Activated CD8-positive, alpha-beta memory T cell treated with anti-CD3 and anti-CD28 coated beads, Interleukin-2, amount 50 U/mL, for 1 hour (primary cell): ENCODE results near the gene RPTN.
"Not testable (repeated sequence)": the region's sequence is repeated elsewhere in the genome, so short reads cannot be mapped to it uniquely, and the experiment has no call there.

Experiments used
- DNase-seq: peaks from one replicate; pipeline ENCODE4 v3.0.0-alpha.2; 2020; ENCODE audit errors: extremely low read depth

The RPTN gene

DNA sequence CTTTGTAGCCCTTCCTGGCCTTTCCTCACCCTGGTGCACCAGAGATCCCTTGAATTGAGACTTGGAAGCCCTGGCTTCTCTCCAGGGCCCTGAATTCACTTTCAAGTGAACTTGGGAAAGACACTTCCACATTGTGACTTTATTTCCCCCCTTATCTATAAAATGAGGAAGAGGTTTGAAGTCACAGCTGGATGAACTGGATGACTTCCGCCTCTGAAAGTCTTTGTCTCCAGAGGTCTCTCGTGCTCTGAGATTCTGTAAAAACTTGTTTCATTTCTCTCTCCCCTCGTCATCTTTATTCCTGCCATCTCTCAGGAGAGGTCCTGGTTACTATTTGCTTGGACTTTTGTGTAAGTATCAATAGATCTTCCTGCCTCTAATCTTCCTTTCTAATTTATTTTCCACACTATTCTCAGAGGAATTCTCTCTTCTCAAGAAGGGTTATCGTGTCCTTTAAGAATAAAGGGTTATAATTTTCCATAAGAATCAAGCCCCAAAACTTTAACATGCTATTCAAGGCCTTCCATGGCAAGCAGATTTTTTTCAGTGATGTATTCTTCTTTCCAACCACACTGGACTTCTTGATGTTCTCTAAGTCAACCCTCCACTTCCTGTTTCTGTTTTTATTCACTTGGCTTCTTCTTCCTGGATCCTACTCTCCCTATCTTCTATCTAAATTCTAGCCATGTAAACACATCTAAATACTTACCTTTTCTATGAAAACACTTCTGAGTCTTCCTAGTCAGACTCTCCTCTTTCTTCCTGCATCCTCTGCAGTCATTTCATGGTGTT lies 6.5 kb upstream of the RPTN start:
- DNase-seq = no peak

DNA sequence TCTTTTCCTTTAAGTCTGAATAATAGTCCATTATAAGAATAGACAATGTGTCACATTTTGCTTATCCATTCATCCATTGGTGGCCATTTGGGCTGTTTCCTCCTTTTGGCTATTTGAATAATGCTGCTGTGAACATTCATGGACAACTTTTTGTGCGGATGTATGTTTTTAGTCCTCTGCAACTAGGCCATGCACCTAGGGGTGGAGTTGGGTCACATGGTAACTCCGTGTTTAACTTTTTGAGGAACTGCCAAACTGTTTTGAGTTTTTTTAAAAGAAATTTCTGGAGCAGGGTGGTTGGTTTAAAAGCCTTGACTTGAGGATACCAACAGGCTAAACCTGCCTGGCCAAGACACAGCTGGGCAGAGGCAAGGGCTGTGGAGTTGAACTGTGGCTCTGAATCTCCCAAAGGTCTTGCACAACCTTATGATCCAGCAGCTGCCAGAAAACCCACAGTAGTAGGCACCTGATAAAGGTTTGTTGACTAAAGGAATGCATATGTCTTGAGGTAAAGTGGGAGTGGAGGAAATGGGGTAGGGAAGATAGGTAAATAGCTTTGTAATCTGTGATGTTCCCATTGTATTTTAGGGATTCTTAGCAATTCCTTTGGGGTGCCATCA lies 5.6 kb upstream of the RPTN start:
- no peak for DNase-seq

DNA sequence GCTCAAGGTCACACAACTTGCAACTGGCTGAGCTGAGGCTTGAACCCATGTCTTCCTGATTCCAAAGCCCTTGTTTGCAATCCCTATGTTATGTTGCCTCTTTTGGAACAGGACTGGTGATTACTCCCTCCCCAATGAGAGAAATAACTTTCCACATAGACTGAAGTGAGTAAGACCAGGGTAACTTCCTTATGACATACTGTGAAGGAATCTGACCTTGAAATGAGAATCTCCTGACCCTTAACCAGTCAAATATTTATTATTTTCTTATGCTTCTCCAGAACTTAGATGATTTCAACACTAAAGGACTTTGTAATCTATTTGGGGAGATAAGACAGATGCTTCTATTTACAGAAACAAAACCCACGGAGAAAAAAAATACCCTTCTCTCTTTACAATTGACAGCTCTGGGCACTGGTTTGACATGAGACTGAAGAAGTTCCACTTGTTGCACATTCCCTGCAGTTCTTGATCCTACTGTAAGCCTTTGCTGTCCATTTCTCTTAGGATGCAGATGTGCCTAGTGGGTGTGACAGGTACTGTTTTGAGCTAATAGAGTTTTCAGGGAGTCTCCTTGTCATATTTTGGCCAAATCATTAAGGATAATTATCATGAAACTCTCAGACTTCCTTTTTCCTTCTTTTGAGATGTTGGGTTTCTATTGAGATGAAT lies 3.9 kb upstream of the RPTN start:
- DNase-seq = no peak

DNA sequence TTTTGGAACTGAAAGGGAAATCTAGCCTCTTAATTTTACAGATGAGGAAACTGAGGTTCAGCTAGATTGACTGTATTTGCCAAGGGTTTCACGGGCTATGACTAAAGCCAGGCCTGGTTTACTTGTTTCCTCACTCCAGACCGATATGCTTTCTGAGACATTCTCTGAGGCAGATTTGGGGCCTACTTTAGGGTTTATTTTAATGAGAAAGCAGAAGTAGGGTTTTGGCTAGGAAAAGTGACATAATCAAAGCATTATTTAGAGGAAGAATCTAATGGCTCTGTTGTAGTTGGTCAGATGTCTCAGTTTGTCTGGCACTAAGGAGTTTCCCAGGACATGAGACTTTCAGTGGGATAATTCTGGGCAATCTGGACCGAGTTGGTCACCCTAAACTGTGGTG lies 1.5 kb upstream of the RPTN start:
- no peak for DNase-seq

GRCh38 chr1:152153996-152154395 lies 5.0 kb downstream of the RPTN start:
- DNase-seq = no peak

DNA sequence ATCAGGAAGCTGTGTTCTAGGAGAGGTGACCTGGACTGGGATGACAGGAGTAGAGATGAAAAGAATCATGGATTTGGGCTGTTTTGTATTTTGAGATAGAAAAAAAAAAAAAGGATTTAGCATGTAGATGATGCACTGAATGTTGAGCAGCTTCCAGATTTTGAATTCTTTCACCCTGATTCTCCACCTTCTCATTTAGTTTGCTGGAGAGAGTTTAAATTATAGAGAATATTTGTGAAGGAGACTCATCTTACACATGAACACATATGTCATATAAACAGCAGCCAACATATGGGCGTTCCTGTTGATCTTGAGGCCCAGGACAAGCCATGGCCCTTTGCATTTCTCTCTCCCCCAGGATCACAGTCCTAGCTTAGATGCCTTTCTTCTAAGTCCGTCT lies 7.4 kb downstream of the RPTN start:
- no peak for DNase-seq

GRCh38 chr1:152148981-152149380 lies 10.0 kb downstream of the RPTN start:
- no peak for DNase-seq

DNA sequence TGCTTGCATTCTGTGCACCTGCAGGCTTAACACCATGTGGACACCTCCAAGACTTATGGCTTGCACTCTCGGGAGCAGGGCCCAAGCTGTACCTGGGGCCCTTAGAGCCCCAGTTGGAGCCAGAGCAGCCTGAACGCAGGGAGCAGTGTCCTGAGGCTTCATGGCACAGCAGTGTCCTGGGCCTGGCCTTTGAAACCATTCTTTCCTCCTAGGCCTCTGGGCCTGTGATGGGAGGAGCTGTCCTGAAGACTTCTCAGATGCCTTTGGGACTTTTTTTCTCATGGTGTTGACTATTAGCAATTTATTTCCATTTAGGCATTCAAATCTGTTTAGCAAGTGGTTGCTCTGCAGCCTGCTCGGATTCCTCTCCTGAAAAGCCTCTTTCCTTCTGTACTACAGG lies 11.0 kb downstream of the RPTN start:
- no peak for DNase-seq

GRCh38 chr1:152145769-152146168 lies 13.3 kb downstream of the RPTN start:
- DNase-seq = no peak

DNA sequence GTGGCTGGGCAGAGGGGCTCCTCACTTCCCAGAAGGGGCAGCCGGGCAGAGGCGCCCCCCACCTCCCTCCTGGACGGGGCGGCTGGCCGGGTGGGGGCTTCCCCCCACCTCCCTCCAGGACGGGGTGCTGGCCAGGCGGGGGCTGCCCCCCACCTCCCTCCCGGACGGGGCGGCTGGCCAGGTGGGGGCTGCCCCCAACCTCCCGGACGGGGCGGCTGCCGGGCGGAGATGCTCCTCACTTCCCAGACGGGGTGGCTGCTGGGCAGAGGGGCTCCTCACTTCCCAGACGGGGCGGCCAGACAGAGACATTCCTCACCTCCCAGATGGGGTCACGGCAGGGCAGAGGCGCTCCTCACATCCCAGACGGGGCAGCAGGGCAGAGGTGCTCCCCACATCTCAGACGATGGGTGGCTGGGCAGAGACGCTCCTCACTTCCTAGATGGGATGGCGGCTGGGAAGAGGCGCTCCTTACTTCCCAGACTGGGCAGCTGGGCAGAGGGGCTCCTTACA lies 14.3 kb downstream of the RPTN start:
- not testable (repeated sequence) for DNase-seq

GRCh38 chr1:152143150-152143887 lies 15.7 kb downstream of the RPTN start:
- no peak for DNase-seq

- no peak for DNase-seq
Measured at GRCh38 chr1:152141971-152142584, 16.9 kb downstream of the RPTN start.

- no peak for DNase-seq
Measured at GRCh38 chr1:152137215-152137614, 21.8 kb downstream of the RPTN start.

DNA sequence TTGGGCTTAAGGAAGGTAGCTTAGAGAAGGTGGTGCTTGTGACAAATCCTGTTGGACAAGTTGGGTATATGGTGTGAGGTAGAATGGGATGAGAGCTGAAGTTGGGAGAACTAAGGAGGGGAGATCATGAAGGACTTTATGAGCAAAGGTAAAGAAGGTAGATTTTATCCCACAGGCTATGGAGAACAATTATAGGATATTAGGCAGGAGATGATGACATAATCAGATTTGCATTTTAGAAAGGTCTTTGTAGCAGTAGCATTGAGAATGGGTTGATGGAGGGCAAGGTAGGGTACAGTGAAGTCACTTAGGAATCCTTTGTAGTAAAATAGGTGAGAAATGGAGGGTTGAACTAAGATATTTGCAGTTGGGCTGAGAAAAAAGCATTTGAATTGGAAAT lies 28.8 kb downstream of the RPTN start:
- no peak for DNase-seq

DNA sequence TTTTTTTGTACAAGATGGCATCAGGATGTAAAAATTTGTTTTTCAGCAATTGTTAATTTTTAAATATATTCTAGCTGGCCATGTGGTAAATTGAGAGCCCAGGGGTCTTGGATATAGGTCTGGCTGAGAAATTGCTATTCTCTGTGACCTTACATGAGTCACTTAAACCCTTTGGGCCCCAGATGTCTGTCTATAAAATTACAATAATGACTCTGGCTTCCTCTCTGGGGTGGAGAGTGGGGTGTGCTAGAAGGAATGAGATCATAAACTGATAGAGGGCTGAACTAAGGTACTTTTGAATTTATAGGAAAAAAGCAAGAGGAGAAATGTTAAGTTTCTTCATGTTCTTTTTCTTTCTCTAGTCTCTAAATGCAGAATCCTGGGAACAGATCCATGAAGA lies 31.4 kb downstream of the RPTN start:
- DNase-seq = no peak

- no peak for DNase-seq
Measured at GRCh38 chr1:152125834-152126443, 33.1 kb downstream of the RPTN start.

GRCh38 chr1:152118915-152119314 lies 40.1 kb downstream of the RPTN start:
- DNase-seq = no peak

DNA sequence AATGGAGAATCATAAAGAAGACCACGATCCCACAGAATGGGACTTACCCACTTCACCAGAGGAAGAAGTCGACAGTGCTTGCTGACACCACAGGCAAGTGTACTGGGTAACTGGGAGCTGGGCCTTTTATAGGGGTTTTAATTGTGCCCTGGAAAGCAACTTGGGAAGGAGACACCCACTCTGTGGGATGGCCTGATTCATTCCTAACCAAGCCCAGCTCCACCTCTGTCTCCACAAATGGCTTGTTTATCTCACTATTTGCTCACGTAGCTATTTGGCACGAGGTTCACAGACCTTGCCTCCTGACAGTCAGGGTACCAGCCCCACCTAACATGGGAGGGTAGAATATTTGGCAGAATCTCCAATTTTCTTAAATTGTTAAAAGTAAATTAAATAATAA lies 43.7 kb downstream of the RPTN start, which contains the start of gene TCHH:
TCHH (minus strand) TSS at position 101 of the 400 bp plus-strand sequence. CDS start 1,364 bp downstream, outside the sequence.
- no peak for DNase-seq

GRCh38 chr1:152112885-152113432 lies 46.1 kb downstream of the RPTN start:
- DNase-seq = no peak

DNA sequence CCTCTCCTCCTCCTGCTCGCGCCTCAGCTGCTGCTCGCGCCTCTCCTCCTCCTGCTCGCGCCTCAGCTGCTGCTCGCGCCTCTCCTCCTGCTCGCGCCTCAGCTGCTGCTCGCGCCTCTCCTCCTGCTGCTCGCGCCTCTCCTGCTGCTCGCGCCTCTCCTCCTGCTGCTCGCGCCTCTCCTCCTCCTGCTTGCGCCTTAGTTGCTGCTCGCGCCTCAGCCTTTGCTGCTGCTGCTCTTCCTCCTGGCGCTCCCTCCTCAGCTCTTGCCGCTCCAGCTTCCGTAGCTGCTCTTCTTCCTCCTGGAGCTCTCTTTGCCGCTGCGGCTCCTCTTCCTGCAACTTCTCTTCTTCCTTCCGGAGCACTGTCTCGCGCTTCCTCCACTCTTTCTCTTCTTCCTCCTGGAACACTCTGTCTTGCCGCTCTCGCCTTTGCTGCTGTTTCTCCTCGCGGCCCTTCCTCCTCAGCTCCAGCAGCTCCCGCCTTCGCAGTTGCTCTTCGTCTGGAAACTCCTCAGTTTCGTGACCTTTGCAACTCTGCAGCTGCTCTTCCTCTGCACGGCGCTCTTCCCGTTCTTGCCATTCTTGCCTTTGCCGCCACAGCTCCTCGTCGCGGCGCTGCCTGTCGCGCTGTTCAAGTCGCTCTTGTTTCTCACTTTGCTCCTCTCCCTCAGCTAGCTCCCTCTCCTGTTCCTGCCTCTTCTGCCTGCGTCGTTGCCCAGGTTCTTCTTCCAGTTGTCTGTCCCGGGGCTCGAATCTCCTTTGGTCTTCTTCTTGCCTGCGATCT lies 46.7 kb downstream of the RPTN start:
- DNase-seq = no peak
